BJ (cell line): Measurements from ENCODE around the gene KDM5C. TPM values are rescaled to one million over a fixed set of nuclear protein-coding genes. Genes with fewer than 3 reads are reported as not detected.

Source experiments
- CTCF ChIA-PET: fragments of 350-600 bp; formaldehyde crosslinking; extraction: SDS; loops from one replicate; lab custom pipeline; 2021; ENCODE audit warnings: antibody characterized with exemption, inconsistent platforms; lab: Yijun Ruan, JAX
- POLR2A ChIA-PET: fragments of 300-600 bp; sonication (Branson Sonifier 250); formaldehyde crosslinking; extraction: SDS; loops from one replicate; lab custom pipeline; 2021; ENCODE audit warnings: antibody characterized with exemption; lab: Charles Lee
- DNase-seq: peaks from one replicate; pipeline ENCODE4 v3.0.0-alpha.2; 2011; ENCODE audit warnings: low read depth
- H3K27me3 ChIP-seq: 2 replicates; pipeline ENCODE4 v1.6.0; 2011; ENCODE audit warnings: low read length; ENCODE audit not compliant: control insufficient read depth, insufficient read depth
- H3K36me3 ChIP-seq: 2 replicates; pipeline ENCODE4 v1.5.1; 2011; ENCODE audit warnings: low read length; ENCODE audit not compliant: control insufficient read depth, insufficient read depth
- H3K4me3 ChIP-seq: 2 replicates; pipeline ENCODE4 v1.5.1; 2011; ENCODE audit warnings: low read depth, mild to moderate bottlenecking, control low read depth, low read length
- polyA minus RNA-seq: library from RNA; depleted of rRNA, polyadenylated mRNA; stranded (reverse); fragments of >200 nt; gene quantifications from 2 replicates; pipeline ENCODE4 v1.2.3, GENCODE V29; 2011; rRNA and poly(A)+ RNA removed
- polyA plus RNA-seq: library from polyadenylated mRNA; depleted of rRNA; stranded (reverse); fragments of >200 nt; gene quantifications from 2 replicates; pipeline ENCODE4 v1.2.3, GENCODE V29; 2011; rRNA removed
- TF ChIP-seq, protein P1 (sequence below): IDR thresholded peaks from 2 replicates; pipeline ENCODE4 v1.5.1; 2011; ENCODE audit warnings: low read depth, mild to moderate bottlenecking, control low read depth, inconsistent platforms, low read length, moderate library complexity; ENCODE audit not compliant: insufficient read depth

The KDM5C gene
- polyA plus RNA-seq (48.5 and 67.1 TPM in 2 replicates), polyA minus RNA-seq (59.5 and 84.1 TPM in 2 replicates)

DNA sequence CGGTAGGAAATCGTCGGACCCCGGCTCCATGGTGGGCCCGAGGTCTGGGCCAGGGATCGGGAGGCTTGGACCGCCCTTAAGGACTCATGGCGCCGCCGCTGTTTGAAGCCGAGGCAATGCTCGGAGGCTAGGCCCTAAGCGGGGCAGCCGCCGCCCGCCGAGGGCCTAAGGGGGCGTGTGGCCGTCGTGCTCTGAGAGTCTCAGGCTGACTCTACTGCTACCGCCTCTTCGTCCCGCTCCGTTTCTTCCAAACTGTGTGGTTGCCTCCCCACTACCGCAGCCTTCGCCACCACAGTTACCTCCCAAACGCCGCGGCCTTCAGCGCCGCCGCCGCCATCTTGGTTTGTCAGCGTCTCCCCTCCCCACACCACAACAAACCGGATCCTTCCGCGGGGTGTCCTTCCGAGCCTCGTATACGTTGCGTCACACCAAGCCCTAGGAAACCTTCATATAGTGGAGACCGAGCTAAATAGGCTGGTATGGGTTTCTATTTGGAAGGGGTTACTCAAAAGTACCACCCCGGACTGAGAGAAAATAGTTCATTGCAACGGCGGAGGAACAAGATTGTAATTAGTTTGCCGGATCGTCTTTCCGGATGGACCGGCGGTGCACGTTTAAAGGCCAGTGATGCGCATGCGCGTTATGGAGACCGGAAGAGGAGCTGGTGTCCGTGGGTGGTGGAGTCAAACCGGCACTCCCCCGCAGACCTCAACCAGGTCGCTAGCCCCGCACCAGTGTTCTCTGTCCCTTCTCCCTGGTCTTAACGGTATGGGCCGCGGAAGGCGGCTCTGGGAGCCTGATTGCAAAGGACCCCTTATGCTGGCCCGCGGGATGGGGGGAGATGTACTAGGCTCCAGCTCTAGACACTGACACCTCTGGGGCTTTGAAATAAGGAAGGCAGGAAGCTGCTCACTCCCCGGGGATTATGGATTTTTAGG lies at the start of gene KDM5C:
KDM5C (minus strand) TSS at position 348 of the 938 bp plus-strand sequence; CDS start at position 30, 318 bp downstream.
- Histone ChIP-seq H3K4me3 (peak within 1 kb of the TSS; percentile 87), H3K27me3 (no peaks in the 10 kb centered on the region), H3K36me3 (0 out of 2 replicates have a peak, but pooled peaks cover 1% of the 10 kb centered on the region)
- TF ChIP-seq, protein P1, sequence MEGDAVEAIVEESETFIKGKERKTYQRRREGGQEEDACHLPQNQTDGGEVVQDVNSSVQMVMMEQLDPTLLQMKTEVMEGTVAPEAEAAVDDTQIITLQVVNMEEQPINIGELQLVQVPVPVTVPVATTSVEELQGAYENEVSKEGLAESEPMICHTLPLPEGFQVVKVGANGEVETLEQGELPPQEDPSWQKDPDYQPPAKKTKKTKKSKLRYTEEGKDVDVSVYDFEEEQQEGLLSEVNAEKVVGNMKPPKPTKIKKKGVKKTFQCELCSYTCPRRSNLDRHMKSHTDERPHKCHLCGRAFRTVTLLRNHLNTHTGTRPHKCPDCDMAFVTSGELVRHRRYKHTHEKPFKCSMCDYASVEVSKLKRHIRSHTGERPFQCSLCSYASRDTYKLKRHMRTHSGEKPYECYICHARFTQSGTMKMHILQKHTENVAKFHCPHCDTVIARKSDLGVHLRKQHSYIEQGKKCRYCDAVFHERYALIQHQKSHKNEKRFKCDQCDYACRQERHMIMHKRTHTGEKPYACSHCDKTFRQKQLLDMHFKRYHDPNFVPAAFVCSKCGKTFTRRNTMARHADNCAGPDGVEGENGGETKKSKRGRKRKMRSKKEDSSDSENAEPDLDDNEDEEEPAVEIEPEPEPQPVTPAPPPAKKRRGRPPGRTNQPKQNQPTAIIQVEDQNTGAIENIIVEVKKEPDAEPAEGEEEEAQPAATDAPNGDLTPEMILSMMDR = no peak
- ChIA-PET POLR2A (interaction anchor here (0.6 to 0.7 kb wide), 3 partner anchors 95 to 153 kb away, joined by 3 to 6 read pairs (median 4); partner anchors contain the start of gene TSPYL2), CTCF (no interaction called here)
- peak; percentile 13 for DNase-seq

DNA sequence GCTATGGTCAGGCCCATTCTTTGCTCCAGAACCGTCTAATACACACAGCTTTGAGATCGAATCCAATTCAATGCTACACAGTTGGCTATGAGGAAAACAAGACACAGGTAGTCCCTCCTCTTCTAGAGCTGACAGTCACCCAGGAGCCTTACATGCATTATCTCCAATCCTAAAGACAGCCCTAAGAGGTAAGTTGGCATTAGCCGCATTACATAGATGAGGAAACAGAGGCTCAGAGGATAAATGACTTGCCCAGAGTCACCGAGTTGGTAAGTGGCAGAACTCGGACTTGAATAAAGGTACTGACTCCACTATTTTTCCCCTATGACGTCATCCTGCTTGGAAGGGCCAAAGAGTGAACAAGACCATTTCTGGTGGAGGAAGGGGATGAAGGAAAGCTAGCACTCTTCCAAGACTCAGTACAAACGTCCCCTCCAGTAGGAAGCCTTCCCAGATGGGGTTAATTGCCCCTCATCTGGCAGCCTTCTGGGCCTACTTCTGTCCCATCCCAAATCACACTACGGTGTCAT lies 47.9 kb upstream of the KDM5C start:
- CTCF ChIA-PET = no interaction called here
- H3K36me3 ChIP-seq = no peaks in the 10 kb centered on the region
- H3K4me3 ChIP-seq = no peak overlapping the region
- DNase-seq = no peak
- POLR2A ChIA-PET = no interaction called here
- no peaks in the 10 kb centered on the region for H3K27me3 ChIP-seq
- TF ChIP-seq, protein P1 = no peak

DNA sequence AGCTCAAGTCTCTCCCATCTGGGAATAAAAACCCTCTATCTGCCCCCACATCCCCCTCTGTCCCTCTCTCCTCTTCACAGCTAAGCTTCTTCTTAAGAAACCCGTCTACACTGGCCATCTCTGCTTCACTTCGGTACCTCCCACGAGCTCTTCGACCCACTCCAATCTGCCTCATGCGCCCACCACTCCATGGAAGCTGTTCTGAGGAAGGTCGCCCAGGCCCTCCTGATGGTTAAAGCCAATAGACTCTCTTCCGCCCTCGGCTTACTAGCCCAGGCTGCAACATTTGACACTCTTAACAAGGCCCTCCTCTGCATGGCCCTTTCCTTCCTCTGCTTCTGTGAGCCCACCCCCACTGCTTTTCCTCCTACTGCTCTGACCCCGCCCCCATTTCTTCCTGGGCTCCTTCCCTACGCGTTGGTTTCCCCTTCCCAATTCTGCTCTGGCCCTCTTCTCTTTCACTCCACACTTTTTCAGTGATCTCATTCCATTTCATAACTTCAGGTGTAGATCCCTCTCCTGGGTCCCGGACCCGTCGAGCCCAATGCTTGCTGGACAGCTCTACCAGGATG lies 44.6 kb upstream of the KDM5C start:
- CTCF ChIA-PET = no interaction called here
- Histone ChIP-seq H3K4me3 (no peak overlapping the region), H3K27me3 (no peaks in the 10 kb centered on the region), H3K36me3 (no peaks in the 10 kb centered on the region)
- POLR2A ChIA-PET = no interaction called here
- no peak for DNase-seq
- TF ChIP-seq, protein P1 = no peak

DNA sequence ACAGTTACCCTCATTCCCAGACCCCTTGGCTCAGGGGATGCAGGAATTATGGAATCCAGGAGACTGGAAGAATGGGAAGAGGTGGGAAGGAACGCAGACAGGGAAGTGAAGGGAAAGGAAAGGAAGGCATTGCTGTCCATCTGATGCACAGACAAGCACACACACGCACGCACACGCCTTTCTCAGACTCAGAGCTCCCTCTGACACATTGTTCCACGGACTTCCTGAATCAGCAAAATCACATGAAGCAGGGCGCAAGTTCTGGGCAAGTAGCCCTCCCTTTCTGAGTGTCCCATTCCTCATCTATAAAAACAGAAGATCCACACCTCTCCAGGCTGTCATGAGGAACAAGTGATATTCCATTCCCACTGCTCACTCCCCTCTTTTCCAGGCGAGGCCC lies 43.2 kb upstream of the KDM5C start:
- ChIA-PET POLR2A (no interaction called here), CTCF (no interaction called here)
- Histone ChIP-seq H3K36me3 (no peaks in the 10 kb centered on the region), H3K4me3 (no peak overlapping the region), H3K27me3 (no peaks in the 10 kb centered on the region)
- DNase-seq = no peak
- TF ChIP-seq, protein P1 = no peak

DNA sequence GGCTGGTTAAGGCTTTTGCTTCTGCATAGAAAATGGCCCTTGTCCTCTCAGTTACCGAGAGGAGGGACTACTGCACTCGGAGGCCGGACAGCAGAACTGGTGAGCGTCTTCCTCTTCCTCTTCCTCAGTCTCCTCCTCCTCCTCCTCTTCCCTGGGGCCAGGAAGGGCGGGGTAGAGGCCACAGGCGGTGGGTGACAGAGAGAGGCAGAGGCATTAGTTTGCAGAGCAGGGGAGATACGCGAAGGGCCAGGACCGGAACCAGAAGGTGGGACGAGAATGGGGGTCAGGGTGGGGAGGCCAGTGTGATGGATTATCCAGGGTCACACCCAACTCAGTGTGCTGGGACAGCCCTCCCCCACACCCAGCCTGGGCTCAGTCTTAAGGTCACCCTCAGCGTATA lies 41.9 kb upstream of the KDM5C start:
- TF ChIP-seq, protein P1 = no peak
- POLR2A ChIA-PET = no interaction called here
- DNase-seq = no peak
- no peaks in the 10 kb centered on the region for H3K27me3 ChIP-seq
- H3K36me3 ChIP-seq = no peaks in the 10 kb centered on the region
- CTCF ChIA-PET = no interaction called here
- no peak overlapping the region for H3K4me3 ChIP-seq
